PFSK-1 (cell line): ENCODE measurements around the gene PVALEF.

Experiments
- FOXP2 ChIP-seq: optimal IDR thresholded peaks from 2 replicates; pipeline ENCODE3; 2011; ENCODE audit warnings: borderline replicate concordance, control low read depth, inconsistent platforms; ENCODE audit not compliant: insufficient read depth; ENCODE audit errors: extremely low read length, extremely low read depth
- POLR2AphosphoS5 ChIP-seq: IDR thresholded peaks from 2 replicates; pipeline ENCODE4 v1.6.1; 2012; ENCODE audit warnings: low read depth, mild to moderate bottlenecking, control low read depth, low read length, moderate library complexity
- REST ChIP-seq, 2 experiments: IDR thresholded peaks; 2 replicates each; pipeline versions ENCODE4 v1.6.1 to v1.8.0; 2011 to 2012; ENCODE audit warnings: low read depth in 2 of 2, low read length in 2 of 2, control low read depth in 1 of 2, inconsistent platforms in 1 of 2, mild to moderate bottlenecking in 1 of 2, moderate library complexity in 1 of 2; ENCODE audit not compliant: insufficient read depth in 1 of 2
- SIN3A ChIP-seq: IDR thresholded peaks from 2 replicates; pipeline ENCODE4 v1.6.1; 2012; ENCODE audit warnings: mild to moderate bottlenecking, low read length, moderate library complexity, borderline replicate concordance; ENCODE audit not compliant: insufficient read depth
- TAF1 ChIP-seq: IDR thresholded peaks from 2 replicates; pipeline ENCODE4 v1.6.1; 2012; ENCODE audit warnings: low read length, control low read depth, borderline replicate concordance; ENCODE audit not compliant: insufficient read depth

Gene PVALEF

GRCh38 chr17:81195941-81196495, 30.7 kb downstream of the PVALEF start:
- TF ChIP-seq FOXP2, result no peak
- TF ChIP-seq TAF1, result no peak
- TF ChIP-seq SIN3A, result no peak
- no peak for TF ChIP-seq POLR2AphosphoS5
- no peak for TF ChIP-seq REST (IDR thresholded peaks at IDR 0.05; ENCODE audit: insufficient read depth in 1 of 2, low read depth in 2 of 2, low read length in 2 of 2)

GRCh38 chr17:81196505-81197408, 31.4 kb downstream of the PVALEF start:
- TF ChIP-seq REST (IDR thresholded peaks at IDR 0.05; ENCODE audit: insufficient read depth in 1 of 2, low read depth in 2 of 2, low read length in 2 of 2) (no peak), FOXP2 (no peak), SIN3A (no peak), TAF1 (no peak), POLR2AphosphoS5 (no peak)

- no peak for TF ChIP-seq SIN3A
- no peak for TF ChIP-seq REST (IDR thresholded peaks at IDR 0.05; ENCODE audit: insufficient read depth in 1 of 2, low read depth in 2 of 2, low read length in 2 of 2)
- TF ChIP-seq TAF1, result no peak
- no peak for TF ChIP-seq POLR2AphosphoS5
- TF ChIP-seq FOXP2, result no peak
Observed at GRCh38 chr17:81197409-81197795, 32.1 kb downstream of the PVALEF start.

- no peak for TF ChIP-seq TAF1
- no peak for TF ChIP-seq SIN3A
Observed at GRCh38 chr17:81197831-81198490, 32.7 kb downstream of the PVALEF start.

GRCh38 chr17:81198826-81199481, 33.6 kb downstream of the PVALEF start:
- TF ChIP-seq POLR2AphosphoS5 (no peak), REST (IDR thresholded peaks at IDR 0.05; ENCODE audit: insufficient read depth in 1 of 2, low read depth in 2 of 2, low read length in 2 of 2) (no peak)
